OCI-LY7 (cell line): ENCODE measurements around the gene AKAP5. TPM values are rescaled to one million over a fixed set of nuclear protein-coding genes. Genes with fewer than 3 reads are reported as not detected.
A peak's percentile ranks its signal among the peaks of the same experiment; 100 is the strongest.

Source experiments
- BruUV-seq: library from RNA; stranded (reverse); fragments of 400-500 nt; replicated peaks from 2 replicates; lab custom pipeline; 2021; lab: Mats Ljungman, UMichigan
- CTCF ChIA-PET: fragments of 300-600 bp; sonication (Branson Sonifier 250); formaldehyde crosslinking; loops from one replicate; lab custom pipeline; 2022; ENCODE audit warnings: antibody characterized with exemption; ENCODE audit not compliant: unreplicated experiment; lab: Charles Lee
- POLR2A ChIA-PET: fragments of 300-600 bp; sonication (Branson Sonifier 250); formaldehyde crosslinking; loops from one replicate; lab custom pipeline; 2022; ENCODE audit warnings: antibody characterized with exemption; lab: Charles Lee
- DNase-seq: peaks from one replicate; pipeline ENCODE4 v3.0.0-alpha.2; 2015; ENCODE audit warnings: low spot score
- H2AFZ ChIP-seq: fragments of 200-600 bp; sonication (generic), shearing (Covaris generic); 2 replicates; pipeline ENCODE4 v1.6.1; 2014; ENCODE audit warnings: mild to moderate bottlenecking, antibody characterized with exemption, low read length, moderate library complexity
- H3K27ac ChIP-seq: fragments of 200-600 bp; sonication (generic); 2 replicates; pipeline ENCODE4 v1.5.1; 2014; ENCODE audit warnings: mixed run types, low read depth, mild to moderate bottlenecking, moderate library complexity, low read length, inconsistent platforms; ENCODE audit not compliant: poor library complexity, severe bottlenecking
- H3K36me3 ChIP-seq: fragments of 200-600 bp; sonication (generic); 2 replicates; pipeline ENCODE4 v1.6.1; 2014; ENCODE audit warnings: mild to moderate bottlenecking, antibody characterized with exemption, low read length, moderate library complexity, mixed read lengths; ENCODE audit not compliant: insufficient read depth
- H3K4me1 ChIP-seq: fragments of 200-600 bp; sonication (generic); 2 replicates; pipeline ENCODE4 v1.5.1; 2014; ENCODE audit warnings: mild to moderate bottlenecking, low read length; ENCODE audit not compliant: insufficient read depth, poor library complexity, severe bottlenecking
- H3K4me2 ChIP-seq: fragments of 200-600 bp; sonication (generic); 2 replicates; pipeline ENCODE4 v1.6.1; 2014; ENCODE audit warnings: mild to moderate bottlenecking, low read length
- H3K4me3 ChIP-seq: fragments of 200-600 bp; sonication (generic); 2 replicates; pipeline ENCODE4 v1.5.1; 2014; ENCODE audit warnings: mild to moderate bottlenecking, low read depth, low read length; ENCODE audit not compliant: poor library complexity, severe bottlenecking
- H3K79me2 ChIP-seq: fragments of 200-600 bp; sonication (generic); 2 replicates; pipeline ENCODE4 v1.6.1; 2016; ENCODE audit warnings: low read depth, mild to moderate bottlenecking, low read length, moderate library complexity, mixed read lengths; ENCODE audit not compliant: insufficient read depth
- H3K9me2 ChIP-seq: fragments of 200-600 bp; sonication (generic); 2 replicates; pipeline ENCODE4 v1.6.1; 2016; ENCODE audit warnings: mild to moderate bottlenecking, low read length, mixed read lengths; ENCODE audit not compliant: insufficient read depth
- H3K9me3 ChIP-seq: fragments of 200-600 bp; sonication (generic); 2 replicates; pipeline ENCODE4 v1.6.1; 2014; ENCODE audit warnings: mild to moderate bottlenecking, mixed run types, low read length, mixed read lengths
- H4K20me1 ChIP-seq: fragments of 200-600 bp; sonication (generic); 2 replicates; pipeline ENCODE4 v1.6.1; 2014; ENCODE audit warnings: mild to moderate bottlenecking, antibody characterized with exemption, low read length, moderate library complexity, mixed read lengths; ENCODE audit not compliant: insufficient read depth
- CTCF ChIP-seq: fragments of 200-600 bp; sonication (generic); conservative IDR thresholded peaks from 2 replicates; pipeline ENCODE4 v1.5.1; 2014; ENCODE audit warnings: mild to moderate bottlenecking, antibody characterized with exemption, low read length, moderate library complexity, mixed read lengths
- EZH2phosphoT487 ChIP-seq: fragments of 200-600 bp; sonication (generic); IDR thresholded peaks from 2 replicates; pipeline ENCODE4 v1.6.1; 2018; ENCODE audit warnings: low read depth, borderline replicate concordance, mild to moderate bottlenecking, mixed run types, antibody characterized with exemption, low read length, moderate library complexity, mixed read lengths
- intact Hi-C: fragments of 100-400 bp; cut with micrococcal nuclease; formaldehyde crosslinking; loops from one replicate; pipeline ENCODE4 v1.10.0; 2022; ENCODE audit not compliant: unreplicated experiment
- total RNA-seq, 2 experiments: library from RNA; depleted of rRNA in 1 of 2; stranded (reverse); fragments of >200 nt in 1 of 2; shearing (Covaris generic) in 1 of 2; gene quantifications; 2 replicates each; pipeline ENCODE4 v1.2.3, GENCODE V29; 2014 to 2022

The AKAP5 gene
- total RNA-seq, 2 experiments from 2014 or later = 0.57 to 0.92 TPM

- H3K9me2 ChIP-seq = no peaks in the 10 kb centered on the region
- TF ChIP-seq CTCF (no peak), EZH2phosphoT487 (no peak)
- peak overlapping the region; percentile 99; the same call in 1 of the 2 replicates for H3K4me2 ChIP-seq
- CTCF ChIA-PET = interaction anchor here (0.8 kb wide), 1 partner anchor 12 kb away, joined by 3 read pairs; no protein-coding TSS in a partner anchor
- no peak overlapping the region for H3K27ac ChIP-seq
- peaks cover 51% of the 10 kb centered on the region for H3K4me1 ChIP-seq
- H3K79me2 ChIP-seq = peaks cover 85% of the 10 kb centered on the region
- H2AFZ ChIP-seq = no peak overlapping the region
- H3K4me3 ChIP-seq = no peak overlapping the region
- no peaks in the 10 kb centered on the region for H3K9me3 ChIP-seq
- no peak for DNase-seq
- POLR2A ChIA-PET = interaction anchor here (0.6 to 1.0 kb wide), 3 partner anchors 11 to 67 kb away, joined by 3 to 5 read pairs (median 5); no protein-coding TSS in a partner anchor
- no TSS peak for BruUV-seq
- H4K20me1 ChIP-seq = peaks cover 48% of the 10 kb centered on the region
- peaks cover 20% of the 10 kb centered on the region; the same call in 1 of the 2 replicates for H3K36me3 ChIP-seq
- intact Hi-C loops = loop anchor here (10.0 kb wide), 1 partner anchor 784 kb away; the partner anchor contains the start of gene SGPP1
These were observed 43.7 kb downstream of the AKAP5 start for GRCh38 chr14:64509036-64509435.

- intact Hi-C loops = no loop called here
- no peak overlapping the region; the same call in 1 of the 2 replicates for H2AFZ ChIP-seq
- H3K79me2 ChIP-seq = peaks cover 93% of the 10 kb centered on the region
- TF ChIP-seq CTCF (peak; percentile 99), EZH2phosphoT487 (no peak)
- no peaks in the 10 kb centered on the region for H3K9me3 ChIP-seq
- H3K9me2 ChIP-seq = no peaks in the 10 kb centered on the region
- CTCF ChIA-PET = interaction anchor here (1.7 kb wide), 1 partner anchor 8 kb away, joined by 4 read pairs; no protein-coding TSS in a partner anchor
- H4K20me1 ChIP-seq = peaks cover 50% of the 10 kb centered on the region
- H3K27ac ChIP-seq = no peak overlapping the region
- peak; percentile 81 for DNase-seq
- POLR2A ChIA-PET = interaction anchor here (0.6 to 2.1 kb wide), 4 partner anchors 11 to 423 kb away, joined by 3 to 9 read pairs (median 4); no protein-coding TSS in a partner anchor
- BruUV-seq = no TSS peak
- H3K4me3 ChIP-seq = no peak overlapping the region
- H3K4me1 ChIP-seq = peaks cover 46% of the 10 kb centered on the region
- peak overlapping the region; percentile 45 for H3K4me2 ChIP-seq
- peaks cover 22% of the 10 kb centered on the region; the same call in 1 of the 2 replicates for H3K36me3 ChIP-seq
These were observed 45.7 kb downstream of the AKAP5 start for GRCh38 chr14:64510825-64511671.
